H9 (cell line): ENCODE results near the gene NIM1K. TPM values are rescaled to one million over a fixed set of nuclear protein-coding genes. Genes with fewer than 3 reads are reported as not detected.

ENCODE experiments used
- DNase-seq: peaks from one replicate; pipeline ENCODE4 v3.0.0-alpha.2; 2017
- H2AFZ ChIP-seq: one replicate; pipeline ENCODE4 v1.6.1; 2013; ENCODE audit warnings: mild to moderate bottlenecking, low read length, control low read depth, moderate library complexity
- H2AK5ac ChIP-seq: 2 replicates; pipeline ENCODE4 v1.6.1; 2013; ENCODE audit warnings: low read length, control low read depth, mixed read lengths; ENCODE audit not compliant: insufficient read length
- H2BK120ac ChIP-seq: one replicate; pipeline ENCODE4 v1.6.1; 2013; ENCODE audit warnings: low read depth, mild to moderate bottlenecking, low read length, control low read depth, inconsistent platforms; ENCODE audit not compliant: poor library complexity, severe bottlenecking
- H2BK12ac ChIP-seq: 2 replicates; pipeline ENCODE4 v1.6.1; 2013; ENCODE audit warnings: low read length, control low read depth, mixed read lengths, low read depth; ENCODE audit not compliant: insufficient read length
- H2BK15ac ChIP-seq: 2 replicates; pipeline ENCODE4 v1.6.1; 2013; ENCODE audit warnings: low read depth, low read length, control low read depth
- H2BK20ac ChIP-seq: one replicate; pipeline ENCODE4 v1.6.1; 2013; ENCODE audit warnings: low read depth, mild to moderate bottlenecking, low read length, control low read depth, inconsistent platforms; ENCODE audit not compliant: poor library complexity, severe bottlenecking
- H2BK5ac ChIP-seq: 2 replicates; pipeline ENCODE4 v1.6.1; 2013; ENCODE audit warnings: low read length, control low read depth, mixed read lengths; ENCODE audit not compliant: insufficient read length
- H3K14ac ChIP-seq: 2 replicates; pipeline ENCODE4 v1.6.1; 2013; ENCODE audit warnings: low read length, control low read depth; ENCODE audit not compliant: insufficient read depth
- H3K18ac ChIP-seq: 2 replicates; pipeline ENCODE4 v1.6.1; 2013; ENCODE audit warnings: low read depth, mild to moderate bottlenecking, mixed read lengths, low read length, control low read depth; ENCODE audit not compliant: insufficient read length
- H3K23ac ChIP-seq: 2 replicates; pipeline ENCODE4 v1.6.1; 2013; ENCODE audit warnings: low read length, control low read depth, mixed read lengths, low read depth; ENCODE audit not compliant: insufficient read length
- H3K23me2 ChIP-seq: 2 replicates; pipeline ENCODE4 v1.6.1; 2013; ENCODE audit warnings: low read depth, mild to moderate bottlenecking, mixed read lengths, low read length, control low read depth; ENCODE audit not compliant: insufficient read length, poor library complexity, severe bottlenecking
- H3K27ac ChIP-seq: 2 replicates; pipeline ENCODE4 v1.5.1; 2013; ENCODE audit warnings: low read length, control low read depth, mixed read lengths, low read depth; ENCODE audit not compliant: insufficient read length
- H3K27me3 ChIP-seq: 2 replicates; pipeline ENCODE4 v1.6.1; 2013; ENCODE audit warnings: low read length, control low read depth, inconsistent platforms; ENCODE audit not compliant: insufficient read depth
- H3K4ac ChIP-seq: 2 replicates; pipeline ENCODE4 v1.6.1; 2013; ENCODE audit warnings: low read depth, mild to moderate bottlenecking, control low read depth, inconsistent platforms, low read length, moderate library complexity
- H3K4me1 ChIP-seq: 2 replicates; pipeline ENCODE4 v1.6.1; 2013; ENCODE audit warnings: low read length, control low read depth, inconsistent platforms; ENCODE audit not compliant: insufficient read depth
- H3K4me2 ChIP-seq: 2 replicates; pipeline ENCODE4 v1.6.1; 2013; ENCODE audit warnings: low read length, control low read depth, mixed read lengths; ENCODE audit not compliant: insufficient read length, insufficient read depth
- H3K56ac ChIP-seq: 2 replicates; pipeline ENCODE4 v1.6.1; 2013; ENCODE audit warnings: low read depth, mild to moderate bottlenecking, mixed read lengths, low read length, control low read depth; ENCODE audit not compliant: insufficient read length
- H3K79me1 ChIP-seq: 2 replicates; pipeline ENCODE4 v1.6.1; 2013; ENCODE audit warnings: low read depth, mild to moderate bottlenecking, moderate library complexity, low read length, control low read depth, inconsistent platforms; ENCODE audit not compliant: insufficient read depth, poor library complexity, severe bottlenecking
- H3K79me2 ChIP-seq: 2 replicates; pipeline ENCODE4 v1.6.1; 2013; ENCODE audit warnings: low read length, control low read depth, inconsistent platforms; ENCODE audit not compliant: insufficient read depth
- H3K9ac ChIP-seq: 2 replicates; pipeline ENCODE4 v1.6.1; 2013; ENCODE audit warnings: low read length, control low read depth, mixed read lengths; ENCODE audit not compliant: insufficient read length; ENCODE audit errors: extremely low read depth
- H3K9me3 ChIP-seq: one replicate; pipeline ENCODE4 v1.6.1; 2013; ENCODE audit warnings: low read depth, low read length, inconsistent platforms; ENCODE audit not compliant: control insufficient read depth
- H3T11ph ChIP-seq: one replicate; pipeline ENCODE4 v1.6.1; 2013; ENCODE audit warnings: mild to moderate bottlenecking, low read length, control low read depth, inconsistent platforms
- H4K20me1 ChIP-seq: one replicate; pipeline ENCODE4 v1.6.1; 2013; ENCODE audit not compliant: control insufficient read depth, insufficient read length, insufficient read depth
- H4K5ac ChIP-seq: 2 replicates; pipeline ENCODE4 v1.6.1; 2013; ENCODE audit warnings: low read depth, mild to moderate bottlenecking, mixed read lengths, low read length, control low read depth; ENCODE audit not compliant: insufficient read length
- H4K8ac ChIP-seq: replicated peaks from 2 replicates; pipeline ENCODE4 v1.6.1; 2013; ENCODE audit warnings: low read length, control low read depth, mixed read lengths, low read depth; ENCODE audit not compliant: insufficient read length
- H4K91ac ChIP-seq: 2 replicates; pipeline ENCODE4 v1.6.1; 2013; ENCODE audit warnings: low read depth, mild to moderate bottlenecking, moderate library complexity, mixed read lengths, low read length, control low read depth; ENCODE audit not compliant: insufficient read length
- H3K27ac Mint-ChIP-seq, 3 experiments: 2 replicates in 2 of 3; 3 replicates in 1 of 3; pipeline ENCODE4 v1.8.0; 2020 to 2021; ENCODE audit warnings: mixed read lengths in 3 of 3, mild to moderate bottlenecking in 1 of 3, moderate library complexity in 1 of 3
- H3K27me3 Mint-ChIP-seq: 2 replicates; pipeline ENCODE4 v1.8.0; 2021; ENCODE audit warnings: low read depth, mild to moderate bottlenecking, moderate library complexity, mixed read lengths
- H3K36me3 Mint-ChIP-seq, 3 experiments: 2 replicates in 2 of 3; 3 replicates in 1 of 3; pipeline ENCODE4 v1.8.0; 2020 to 2021; ENCODE audit warnings: low read depth in 3 of 3, mixed read lengths in 3 of 3; ENCODE audit not compliant: insufficient read depth in 1 of 3
- H3K4me1 Mint-ChIP-seq, 2 experiments: 2 replicates each; pipeline ENCODE4 v1.8.0; 2020; ENCODE audit warnings: mixed read lengths in 2 of 2
- H3K4me3 Mint-ChIP-seq, 2 experiments: 2 replicates in 1 of 2; 3 replicates in 1 of 2; pipeline ENCODE4 v1.8.0; 2020 to 2021; ENCODE audit warnings: mild to moderate bottlenecking in 2 of 2, mixed read lengths in 2 of 2, moderate library complexity in 1 of 2
- H3K9me3 Mint-ChIP-seq, 2 experiments: 2 replicates in 1 of 2; 3 replicates in 1 of 2; pipeline ENCODE4 v1.8.0; 2020; ENCODE audit warnings: mild to moderate bottlenecking in 2 of 2, mixed read lengths in 2 of 2, moderate library complexity in 1 of 2
- CTCF ChIP-seq: fragments of 200-600 bp; sonication (generic); conservative IDR thresholded peaks from 3 replicates; pipeline ENCODE4 v1.8.0; 2021; ENCODE audit warnings: antibody characterized with exemption, mild to moderate bottlenecking
- WGBS: extraction: QIAGEN DNeasy Blood & Tissue Kit; methylation state at CpG from one replicate; pipeline ENCODE4 v1.1.7; 2013; ENCODE audit warnings: missing lambda C conversion rate, low lambda C conversion rate, mixed read lengths; ENCODE audit not compliant: insufficient read length; ENCODE audit errors: extremely low coverage; 5-methylcytosine and 5-hydroxymethylcytosine counted together
- total RNA-seq: library from RNA; stranded (reverse); gene quantifications from 2 replicates; pipeline ENCODE4 v1.2.1, GENCODE V29; 2021

Gene NIM1K
- total RNA-seq, 1 experiment from 2014 or later: 0.07 TPM

- peaks cover 23 to 49% (median 31%) of the 10 kb centered on the region in 3 experiments; a peak in 6 of 7 replicates for H3K36me3 Mint-ChIP-seq
- H3K4me2 ChIP-seq: no peak overlapping the region
- no peak overlapping the region for H3K4ac ChIP-seq
- H3K27me3 ChIP-seq: no peaks in the 10 kb centered on the region
- H3K27ac ChIP-seq: no peak overlapping the region
- H4K5ac ChIP-seq: no peak overlapping the region
- no peak overlapping the region for H2BK12ac ChIP-seq
- H3K18ac ChIP-seq: no peak overlapping the region
- no peaks in the 10 kb centered on the region for H3K79me2 ChIP-seq
- DNase-seq: no peak
- WGBS: no CpG with 5 or more reads among the region's 3 CpGs
- H3K4me1 ChIP-seq: peaks cover 7% of the 10 kb centered on the region; the same call in 1 of the 2 replicates
- H2AFZ ChIP-seq: no peak overlapping the region
- no peaks in the 10 kb centered on the region for H3K27me3 Mint-ChIP-seq
- no peaks in the 10 kb centered on the region for H3K9me3 Mint-ChIP-seq
- H3K23me2 ChIP-seq: no peaks in the 10 kb centered on the region
- no peak overlapping the region for H2BK15ac ChIP-seq
- no peaks in the 10 kb centered on the region for H3K79me1 ChIP-seq
- H2BK20ac ChIP-seq: no peak overlapping the region
- H3K9me3 ChIP-seq: no peaks in the 10 kb centered on the region
- H3K14ac ChIP-seq: no peak overlapping the region
- H3K27ac Mint-ChIP-seq: no peak overlapping the region
- H2BK5ac ChIP-seq: no peak overlapping the region
- H3K4me1 Mint-ChIP-seq: peaks cover 20 to 26% of the 10 kb centered on the region in 2 experiments
- no peaks in the 10 kb centered on the region for H4K20me1 ChIP-seq
- no peak overlapping the region for H3T11ph ChIP-seq
- H3K56ac ChIP-seq: no peak overlapping the region
- no peak overlapping the region for H3K4me3 Mint-ChIP-seq
- H2AK5ac ChIP-seq: no peak overlapping the region
- H3K9ac ChIP-seq: no peak overlapping the region
- H4K8ac ChIP-seq: no peak overlapping the region
- TF ChIP-seq CTCF: no peak
- H3K23ac ChIP-seq: no peak overlapping the region
- no peak overlapping the region for H4K91ac ChIP-seq
- no peak overlapping the region for H2BK120ac ChIP-seq
These were observed 35.0 kb upstream of the NIM1K start for GRCh38 chr5:43157068-43157467.
